Measurements from ENCODE around the gene FAM170B. TPM values are rescaled to one million over a fixed set of nuclear protein-coding genes. Genes with fewer than 3 reads are reported as not detected.

Gene FAM170B
- total RNA-seq, 1 donor from 2014 or later, result not detected

- no peak for ATAC-seq (ENCODE audit: low read depth)
- intact Hi-C loops (cut with micrococcal nuclease), result no loop called here
- POLR2A ChIA-PET, result no interaction called here
- DNase-seq, result no peak
- peaks cover 17% of the 10 kb centered on the region for H3K27me3 Mint-ChIP-seq
- H3K4me1 Mint-ChIP-seq, result no peaks in the 10 kb centered on the region
- no peak overlapping the region for H3K4me3 Mint-ChIP-seq
- H3K36me3 Mint-ChIP-seq (ENCODE audit: low read depth), result no peaks in the 10 kb centered on the region
- CTCF ChIA-PET, result no interaction called here
- H3K9me3 Mint-ChIP-seq, result no peaks in the 10 kb centered on the region
- H3K27ac Mint-ChIP-seq, result no peak overlapping the region
- TF ChIP-seq, protein P1, sequence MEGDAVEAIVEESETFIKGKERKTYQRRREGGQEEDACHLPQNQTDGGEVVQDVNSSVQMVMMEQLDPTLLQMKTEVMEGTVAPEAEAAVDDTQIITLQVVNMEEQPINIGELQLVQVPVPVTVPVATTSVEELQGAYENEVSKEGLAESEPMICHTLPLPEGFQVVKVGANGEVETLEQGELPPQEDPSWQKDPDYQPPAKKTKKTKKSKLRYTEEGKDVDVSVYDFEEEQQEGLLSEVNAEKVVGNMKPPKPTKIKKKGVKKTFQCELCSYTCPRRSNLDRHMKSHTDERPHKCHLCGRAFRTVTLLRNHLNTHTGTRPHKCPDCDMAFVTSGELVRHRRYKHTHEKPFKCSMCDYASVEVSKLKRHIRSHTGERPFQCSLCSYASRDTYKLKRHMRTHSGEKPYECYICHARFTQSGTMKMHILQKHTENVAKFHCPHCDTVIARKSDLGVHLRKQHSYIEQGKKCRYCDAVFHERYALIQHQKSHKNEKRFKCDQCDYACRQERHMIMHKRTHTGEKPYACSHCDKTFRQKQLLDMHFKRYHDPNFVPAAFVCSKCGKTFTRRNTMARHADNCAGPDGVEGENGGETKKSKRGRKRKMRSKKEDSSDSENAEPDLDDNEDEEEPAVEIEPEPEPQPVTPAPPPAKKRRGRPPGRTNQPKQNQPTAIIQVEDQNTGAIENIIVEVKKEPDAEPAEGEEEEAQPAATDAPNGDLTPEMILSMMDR (IDR thresholded peaks at IDR 0.05), result no peak
Measured at GRCh38 chr10:49099046-49099445, 34.8 kb downstream of the FAM170B start.

GRCh38 chr10:49096890-49097445 lies 36.9 kb downstream of the FAM170B start:
- H3K36me3 Mint-ChIP-seq (ENCODE audit: low read depth), result no peaks in the 10 kb centered on the region
- H3K27me3 Mint-ChIP-seq, result peaks cover 17% of the 10 kb centered on the region
- H3K4me1 Mint-ChIP-seq, result no peaks in the 10 kb centered on the region
- no peak for ATAC-seq (ENCODE audit: low read depth)
- intact Hi-C loops (cut with micrococcal nuclease), result no loop called here
- POLR2A ChIA-PET, result no interaction called here
- DNase-seq, result no peak
- TF ChIP-seq, protein P1 (IDR thresholded peaks at IDR 0.05), result no peak
- H3K4me3 Mint-ChIP-seq, result no peak overlapping the region
- H3K27ac Mint-ChIP-seq, result no peak overlapping the region
- CTCF ChIA-PET, result no interaction called here
- H3K9me3 Mint-ChIP-seq, result no peaks in the 10 kb centered on the region

- peaks cover 12% of the 10 kb centered on the region for H3K27me3 Mint-ChIP-seq
- intact Hi-C loops (cut with micrococcal nuclease), result no loop called here
Measured at GRCh38 chr10:49094646-49095045, 39.2 kb downstream of the FAM170B start.

DNA sequence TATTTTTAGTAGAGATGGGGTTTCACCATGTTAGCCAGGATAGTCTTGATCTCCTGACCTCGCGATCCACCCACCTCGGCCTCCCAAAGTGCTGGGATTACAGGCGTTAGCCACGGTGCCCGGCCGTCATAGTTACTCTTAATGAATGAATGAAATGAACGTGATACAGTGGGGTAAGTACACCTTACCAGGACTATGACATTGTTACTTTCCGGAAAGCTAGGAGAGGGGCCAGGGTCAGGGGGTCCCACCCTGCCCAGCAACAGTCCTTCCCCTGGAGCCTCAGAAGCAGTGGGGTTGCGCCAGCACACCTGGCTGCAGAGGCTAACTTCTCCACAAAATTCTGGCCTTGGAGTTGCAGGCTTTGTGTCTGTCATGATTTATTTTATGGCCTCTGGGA lies 39.9 kb downstream of the FAM170B start:
- no peaks in the 10 kb centered on the region for H3K4me1 Mint-ChIP-seq
- H3K36me3 Mint-ChIP-seq (ENCODE audit: low read depth), result no peaks in the 10 kb centered on the region
- no peak overlapping the region for H3K27ac Mint-ChIP-seq
- intact Hi-C loops (cut with micrococcal nuclease), result no loop called here
- ATAC-seq (ENCODE audit: low read depth), result no peak
- TF ChIP-seq, protein P1 (IDR thresholded peaks at IDR 0.05), result no peak
- H3K27me3 Mint-ChIP-seq, result peaks cover 12% of the 10 kb centered on the region
- no peaks in the 10 kb centered on the region for H3K9me3 Mint-ChIP-seq
- no peak overlapping the region for H3K4me3 Mint-ChIP-seq
- ChIA-PET POLR2A (interaction anchor here (0.7 kb wide), 1 partner anchor 222 kb away, joined by 12 read pairs; no protein-coding TSS in a partner anchor), CTCF (no interaction called here)
- no peak for DNase-seq

More at GRCh38 chr10:49094646-49095045, 39.2 kb downstream of the FAM170B start:
- Mint-ChIP-seq H3K36me3 (ENCODE audit: low read depth) (no peaks in the 10 kb centered on the region), H3K4me1 (no peaks in the 10 kb centered on the region), H3K27ac (no peak overlapping the region), H3K4me3 (no peak overlapping the region), H3K9me3 (no peaks in the 10 kb centered on the region)
- ChIA-PET POLR2A (no interaction called here), CTCF (no interaction called here)
- TF ChIP-seq, protein P1 (IDR thresholded peaks at IDR 0.05), result no peak
- no peak for DNase-seq
- no peak for ATAC-seq (ENCODE audit: low read depth)

DNA sequence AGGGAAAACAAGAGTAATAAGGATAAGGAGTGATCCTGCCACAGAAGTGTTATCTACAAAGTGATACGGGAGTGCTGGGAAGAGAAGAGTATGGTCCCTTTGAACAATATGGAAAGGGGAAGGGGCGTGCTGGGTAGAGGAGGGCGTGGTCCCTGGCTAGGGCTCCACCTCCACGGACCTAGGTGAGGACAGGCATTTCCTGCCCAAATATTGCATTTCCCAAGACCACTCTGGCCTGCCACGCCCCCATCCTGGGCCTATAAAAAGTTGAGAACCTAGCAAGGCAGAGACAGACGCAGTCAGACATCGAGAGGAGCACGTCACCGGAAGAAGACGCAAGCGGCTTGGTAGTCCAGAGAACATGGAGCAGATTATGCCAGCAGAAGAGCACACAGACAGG lies 41.3 kb downstream of the FAM170B start:
- no peaks in the 10 kb centered on the region for H3K36me3 Mint-ChIP-seq (ENCODE audit: low read depth)
- H3K27ac Mint-ChIP-seq, result no peak overlapping the region
- TF ChIP-seq, protein P1 (IDR thresholded peaks at IDR 0.05), result no peak

More for the DNA sequence above, 41.3 kb downstream of the FAM170B start:
- peaks cover 6% of the 10 kb centered on the region for H3K27me3 Mint-ChIP-seq
- DNase-seq (no peak), ATAC-seq (ENCODE audit: low read depth) (no peak)
- ChIA-PET POLR2A (no interaction called here), CTCF (no interaction called here)
- no peak overlapping the region for H3K4me3 Mint-ChIP-seq
- H3K9me3 Mint-ChIP-seq, result peaks cover 2% of the 10 kb centered on the region
- intact Hi-C loops (cut with micrococcal nuclease), result no loop called here
- no peaks in the 10 kb centered on the region for H3K4me1 Mint-ChIP-seq

All from activated B cell treated with CpG ODN at 0.5 μM for 24 hours (primary cell).